T-helper 1 cell (primary cell): Measurements from ENCODE around the gene ATP2B3.

Experiments
- DNase-seq, 5 donors: peaks; one replicate each; pipeline ENCODE4 v3.0.0-alpha.2; 2012 to 2020

Gene ATP2B3

GRCh38 chrX:153623310-153624029 is 106.0 kb downstream of the ATP2B3 start:
- no peak for DNase-seq

DNA sequence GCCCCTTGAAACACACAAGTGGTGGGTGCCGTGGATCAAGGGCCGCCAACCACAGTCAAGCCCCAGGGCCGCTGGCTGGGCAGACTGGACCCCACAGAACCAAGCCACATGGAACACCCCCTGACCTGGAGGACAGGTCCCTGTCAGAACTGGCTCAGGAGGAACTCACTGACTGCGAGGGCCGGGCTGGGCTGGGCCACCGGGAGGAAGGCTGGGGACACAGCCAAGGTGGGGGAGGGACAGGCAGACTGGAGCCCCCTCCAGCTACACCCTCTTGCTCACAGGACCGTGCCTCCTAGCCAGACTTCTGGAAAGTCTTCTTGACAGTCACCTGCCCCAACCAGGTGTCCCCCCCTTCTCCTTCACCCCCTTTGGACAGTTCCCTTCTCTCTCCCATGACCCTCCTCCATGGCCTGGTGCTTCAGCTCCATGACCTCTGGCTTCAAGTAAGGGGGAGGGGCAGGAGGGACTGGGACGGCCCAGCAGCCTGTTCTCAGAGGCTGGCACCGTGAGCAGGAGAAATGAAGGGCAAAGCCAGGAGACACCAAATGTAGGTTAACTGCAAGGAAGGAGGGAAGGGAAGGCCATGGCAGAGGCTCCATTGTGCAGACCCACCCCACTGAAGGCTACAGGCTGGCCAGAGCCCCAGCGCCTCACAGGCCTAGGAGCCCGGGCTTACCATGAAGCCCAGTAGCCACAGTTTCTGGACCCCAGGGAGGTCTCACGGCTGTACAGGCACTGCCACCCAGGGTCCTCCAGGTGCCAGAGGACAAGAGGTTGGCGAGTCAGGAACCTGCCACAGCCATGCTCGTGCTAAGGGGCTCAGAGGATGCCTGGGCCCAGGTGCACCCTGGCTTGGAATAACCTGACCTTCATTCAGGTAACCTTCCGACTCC is 107.0 kb downstream of the ATP2B3 start:
- no peak for DNase-seq

- DNase-seq, result no peak
Measured at GRCh38 chrX:153625271-153626024, 108.0 kb downstream of the ATP2B3 start.

DNA sequence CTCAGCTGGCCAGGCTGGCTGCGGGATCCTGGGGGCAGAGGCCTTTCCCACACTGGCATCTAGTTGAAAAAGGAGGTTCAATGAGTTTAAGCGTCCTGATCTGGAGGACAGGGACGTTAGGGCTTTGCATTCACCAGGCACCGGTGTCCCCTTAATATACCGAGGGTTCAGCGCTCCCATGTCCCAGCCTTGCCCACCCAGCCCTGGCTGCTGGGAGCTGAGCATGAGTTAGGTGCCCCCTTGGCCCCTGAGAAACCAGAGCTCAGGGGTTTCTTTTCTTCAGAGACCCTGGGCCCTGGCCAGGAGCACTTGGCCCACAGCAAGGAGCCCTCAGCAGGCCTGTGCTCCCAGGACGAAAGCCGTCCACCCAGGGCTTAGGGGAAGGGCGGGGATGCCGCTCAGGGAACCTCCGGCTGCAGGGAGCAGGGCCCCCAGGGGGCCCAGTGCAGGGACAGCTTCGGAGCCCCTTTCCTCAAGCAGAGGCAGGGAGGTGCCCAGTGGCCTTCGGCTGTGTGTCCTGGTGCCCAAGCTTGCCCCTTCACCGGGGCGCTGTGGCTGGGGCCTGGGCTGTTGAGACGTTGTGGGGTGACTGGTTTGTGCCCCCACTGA is 108.7 kb downstream of the ATP2B3 start:
- DNase-seq, result no peak

GRCh38 chrX:153626863-153627674 is 109.6 kb downstream of the ATP2B3 start:
- DNase-seq, result no peak

DNA sequence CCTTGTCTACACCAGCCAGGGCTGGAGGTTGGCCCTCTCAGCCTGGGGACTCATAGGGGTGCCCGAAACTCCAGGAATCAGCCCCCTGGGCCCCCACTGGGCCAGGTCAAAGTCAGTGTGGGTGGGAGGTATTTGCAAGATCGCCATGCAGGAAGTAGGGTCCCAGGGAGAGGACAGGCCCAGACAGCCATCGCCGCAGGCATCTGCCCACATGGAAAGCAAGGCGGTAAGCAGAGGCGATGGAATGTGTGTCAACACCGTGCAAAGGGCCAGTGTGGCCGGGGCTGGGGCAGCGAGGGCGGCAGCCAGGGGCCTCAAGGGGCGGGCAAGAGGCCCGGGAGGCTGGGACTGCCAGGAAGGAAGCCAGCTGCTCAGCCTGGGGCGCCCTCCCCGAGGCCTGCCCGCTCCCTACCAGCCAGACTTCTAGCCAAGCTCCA is 110.3 kb downstream of the ATP2B3 start:
- DNase-seq, result no peak

DNA sequence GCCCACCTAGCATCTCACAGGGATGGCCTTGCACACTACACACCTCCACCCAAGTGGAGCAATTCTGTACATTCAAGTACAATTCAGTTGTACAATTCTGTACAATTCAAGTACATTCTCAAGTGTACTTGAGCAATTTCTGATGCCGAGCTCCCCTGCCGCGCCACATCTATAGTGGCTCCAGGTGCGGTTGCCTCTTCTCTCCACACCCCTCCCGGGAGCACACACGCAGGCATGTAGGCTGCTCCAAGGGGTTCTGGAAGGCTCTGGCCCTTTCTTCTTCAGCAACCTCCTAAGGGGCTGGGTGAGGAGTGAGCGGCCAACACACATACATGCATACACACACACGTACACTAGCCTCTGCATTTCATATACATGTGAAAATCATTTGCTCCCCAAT is 110.7 kb downstream of the ATP2B3 start:
- no peak for DNase-seq

DNA sequence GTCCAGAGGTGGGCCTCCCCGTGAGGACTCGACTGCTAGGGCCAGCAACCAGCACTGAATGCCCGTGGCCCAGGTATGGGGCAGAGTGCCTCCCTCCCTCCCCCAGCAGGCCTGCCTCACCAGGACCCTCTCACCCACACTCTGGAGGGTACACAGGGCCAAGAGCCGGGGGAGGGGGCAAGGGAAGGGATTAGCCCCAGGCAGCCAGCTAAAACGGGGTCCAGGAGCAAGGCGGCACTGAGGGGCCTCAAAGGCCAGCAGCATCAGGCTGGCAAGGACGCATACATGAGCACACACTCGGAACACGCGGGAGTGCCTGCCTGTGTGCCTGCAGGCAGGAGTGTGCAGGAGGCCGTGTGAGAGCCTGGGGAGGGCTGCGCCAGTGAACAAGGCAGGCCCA is 111.2 kb downstream of the ATP2B3 start:
- DNase-seq, result no peak

GRCh38 chrX:153631346-153631745 is 113.9 kb downstream of the ATP2B3 start:
- no peak for DNase-seq

GRCh38 chrX:153631907-153632594 is 114.6 kb downstream of the ATP2B3 start:
- DNase-seq, result no peak
